LNCAP (cell line): Measurements from ENCODE around the gene SLC30A1.

Experiments
- TF ChIP-seq, protein P1 (sequence below): fragments of 450-650 bp; IDR thresholded peaks from 2 replicates; pipeline ENCODE4 v1.5.1; 2017; ENCODE audit warnings: mild to moderate bottlenecking

SLC30A1 gene

GRCh38 chr1:211577277-211577818 lies 1.6 kb downstream of the SLC30A1 start:
- TF ChIP-seq, protein P1, sequence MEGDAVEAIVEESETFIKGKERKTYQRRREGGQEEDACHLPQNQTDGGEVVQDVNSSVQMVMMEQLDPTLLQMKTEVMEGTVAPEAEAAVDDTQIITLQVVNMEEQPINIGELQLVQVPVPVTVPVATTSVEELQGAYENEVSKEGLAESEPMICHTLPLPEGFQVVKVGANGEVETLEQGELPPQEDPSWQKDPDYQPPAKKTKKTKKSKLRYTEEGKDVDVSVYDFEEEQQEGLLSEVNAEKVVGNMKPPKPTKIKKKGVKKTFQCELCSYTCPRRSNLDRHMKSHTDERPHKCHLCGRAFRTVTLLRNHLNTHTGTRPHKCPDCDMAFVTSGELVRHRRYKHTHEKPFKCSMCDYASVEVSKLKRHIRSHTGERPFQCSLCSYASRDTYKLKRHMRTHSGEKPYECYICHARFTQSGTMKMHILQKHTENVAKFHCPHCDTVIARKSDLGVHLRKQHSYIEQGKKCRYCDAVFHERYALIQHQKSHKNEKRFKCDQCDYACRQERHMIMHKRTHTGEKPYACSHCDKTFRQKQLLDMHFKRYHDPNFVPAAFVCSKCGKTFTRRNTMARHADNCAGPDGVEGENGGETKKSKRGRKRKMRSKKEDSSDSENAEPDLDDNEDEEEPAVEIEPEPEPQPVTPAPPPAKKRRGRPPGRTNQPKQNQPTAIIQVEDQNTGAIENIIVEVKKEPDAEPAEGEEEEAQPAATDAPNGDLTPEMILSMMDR = no peak

DNA sequence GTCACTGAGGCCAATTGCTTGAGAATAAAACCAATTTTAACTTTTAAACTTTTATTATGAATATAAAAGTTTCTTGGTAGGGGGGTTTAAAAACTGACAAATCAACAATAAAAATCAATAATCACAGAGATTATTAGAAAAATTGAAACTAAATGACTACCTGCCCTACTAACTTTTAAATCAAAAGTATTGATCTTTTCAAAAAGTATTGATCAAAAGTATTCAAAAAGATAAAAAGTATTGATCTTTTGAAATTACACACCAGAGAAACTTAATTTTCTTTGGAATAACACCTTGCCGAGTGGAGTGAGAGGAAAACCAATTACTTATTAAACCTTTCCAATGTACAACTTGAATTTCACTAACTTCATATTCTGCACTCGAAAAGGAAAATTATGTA lies 2.2 kb downstream of the SLC30A1 start:
- TF ChIP-seq, protein P1 = no peak

DNA sequence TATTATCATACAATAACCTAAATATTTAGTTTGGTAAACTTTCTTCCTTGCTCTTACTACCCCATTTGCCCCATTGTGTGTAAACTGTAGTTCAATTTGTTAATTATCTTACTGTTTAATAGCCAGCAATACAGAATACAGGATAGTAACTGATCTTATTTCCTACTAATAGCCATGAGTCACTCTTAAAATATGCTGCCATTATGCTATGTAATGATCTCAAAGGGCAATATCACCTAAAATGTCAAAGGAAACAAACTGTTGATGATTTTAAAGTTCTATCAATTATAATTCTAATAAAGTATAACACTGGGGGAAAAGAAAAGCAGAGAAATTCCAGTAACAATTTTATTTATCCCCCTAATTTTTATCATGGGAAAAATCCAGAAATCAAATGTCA lies 4.3 kb downstream of the SLC30A1 start:
- TF ChIP-seq, protein P1 = no peak

DNA sequence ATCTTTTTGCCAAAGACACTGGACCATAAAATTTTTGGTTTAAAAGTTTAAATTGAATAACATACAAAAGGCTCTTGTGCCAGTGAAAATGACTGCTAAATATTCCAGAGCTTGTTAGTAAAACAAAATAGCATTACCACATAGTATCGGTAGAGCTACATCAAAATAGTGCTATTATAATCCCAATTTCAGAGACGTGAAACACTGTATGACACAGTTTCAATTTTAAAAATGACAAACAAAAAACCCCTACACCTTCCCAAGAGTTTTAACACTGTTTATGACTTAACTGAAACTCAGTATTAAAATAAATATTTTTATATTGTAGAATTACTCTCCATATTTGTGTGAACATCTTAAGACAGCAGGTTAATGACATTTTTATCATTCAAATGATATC lies 7.0 kb downstream of the SLC30A1 start:
- TF ChIP-seq, protein P1 = no peak

GRCh38 chr1:211566431-211567025 lies 12.4 kb downstream of the SLC30A1 start:
- TF ChIP-seq, protein P1 = no peak

GRCh38 chr1:211564084-211564483 lies 14.9 kb downstream of the SLC30A1 start:
- TF ChIP-seq, protein P1 = no peak

- TF ChIP-seq, protein P1 = no peak
Observed at GRCh38 chr1:211559222-211560010, 19.5 kb downstream of the SLC30A1 start.
